GM10847 (cell line): ENCODE results near the gene SMYD3.

Experiments used
- POLR2A ChIP-seq: IDR thresholded peaks from 2 replicates; pipeline ENCODE4 v1.6.1; 2011; ENCODE audit not compliant: insufficient read length; ENCODE audit errors: extremely low read depth

The SMYD3 gene

GRCh38 chr1:246503341-246503740, 3.7 kb downstream of the SMYD3 start:
- TF ChIP-seq POLR2A: no peak

- no peak for TF ChIP-seq POLR2A
Measured at GRCh38 chr1:246497331-246497915, 9.7 kb downstream of the SMYD3 start.

- TF ChIP-seq POLR2A: no peak
Measured at GRCh38 chr1:246492611-246493245, 14.4 kb downstream of the SMYD3 start.

- TF ChIP-seq POLR2A: no peak
Measured at GRCh38 chr1:246491551-246492053, 15.5 kb downstream of the SMYD3 start.

GRCh38 chr1:246488674-246489073, 18.4 kb downstream of the SMYD3 start:
- no peak for TF ChIP-seq POLR2A

GRCh38 chr1:246483569-246483933, 23.5 kb downstream of the SMYD3 start:
- no peak for TF ChIP-seq POLR2A

GRCh38 chr1:246482805-246483568, 24.1 kb downstream of the SMYD3 start:
- no peak for TF ChIP-seq POLR2A

- no peak for TF ChIP-seq POLR2A
Measured at GRCh38 chr1:246479061-246479460, 28.0 kb downstream of the SMYD3 start.

GRCh38 chr1:246477634-246478033, 29.4 kb downstream of the SMYD3 start:
- no peak for TF ChIP-seq POLR2A

GRCh38 chr1:246476771-246477170, 30.3 kb downstream of the SMYD3 start:
- TF ChIP-seq POLR2A: no peak

- no peak for TF ChIP-seq POLR2A
Measured at GRCh38 chr1:246471688-246472087, 35.4 kb downstream of the SMYD3 start.

GRCh38 chr1:246470585-246470984, 36.5 kb downstream of the SMYD3 start:
- no peak for TF ChIP-seq POLR2A

- TF ChIP-seq POLR2A: no peak
Measured at GRCh38 chr1:246462986-246463385, 44.1 kb downstream of the SMYD3 start.

- TF ChIP-seq POLR2A: no peak
Measured at GRCh38 chr1:246460406-246460805, 46.7 kb downstream of the SMYD3 start.

- no peak for TF ChIP-seq POLR2A
Measured at GRCh38 chr1:246459221-246459620, 47.9 kb downstream of the SMYD3 start.

- no peak for TF ChIP-seq POLR2A
Measured at GRCh38 chr1:246455476-246455875, 51.6 kb downstream of the SMYD3 start.
